ENCODE data around the gene GCDH.

GCDH gene

DNA sequence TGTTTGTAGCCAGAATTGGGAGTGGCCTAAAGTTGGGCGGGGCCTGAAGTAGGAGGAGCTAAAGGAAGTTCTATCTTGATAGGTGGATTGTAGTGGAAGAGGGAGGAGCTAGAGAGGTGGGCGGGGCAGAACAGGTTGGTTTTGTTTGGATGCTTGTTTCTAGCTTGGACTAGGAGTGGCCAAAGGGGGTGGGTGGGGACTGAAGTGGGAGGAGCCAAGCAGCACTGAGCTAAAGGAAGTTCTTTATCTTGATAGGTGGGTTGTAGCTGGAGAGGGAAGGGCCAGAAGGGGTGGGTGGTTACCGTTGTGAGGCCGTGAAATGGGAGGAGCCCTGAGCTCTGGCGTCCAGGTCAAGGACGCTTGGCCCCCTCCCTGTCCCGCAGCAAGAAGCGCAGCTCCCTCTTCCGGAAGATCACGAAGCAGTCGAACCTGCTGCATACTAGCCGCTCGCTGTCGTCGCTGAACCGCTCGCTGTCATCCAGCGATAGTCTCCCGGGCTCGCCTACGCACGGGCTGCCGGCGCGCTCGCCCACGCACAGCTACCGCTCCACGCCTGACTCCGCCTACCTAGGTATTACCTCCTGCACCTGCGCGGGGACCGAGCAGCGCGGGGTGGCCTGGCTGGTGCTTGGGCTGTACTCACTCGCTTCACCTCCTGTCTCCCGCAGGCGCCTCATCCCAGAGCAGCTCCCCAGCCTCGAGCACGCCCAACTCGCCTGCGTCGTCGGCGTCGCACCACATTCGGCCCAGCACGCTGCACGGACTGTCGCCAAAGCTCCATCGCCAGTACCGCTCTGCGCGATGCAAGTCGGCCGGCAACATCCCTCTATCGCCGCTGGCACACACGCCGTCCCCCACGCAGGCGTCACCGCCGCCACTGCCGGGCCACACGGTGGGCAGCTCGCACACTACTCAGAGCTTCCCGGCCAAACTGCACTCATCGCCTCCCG is 17.7 kb upstream of the GCDH start:
- TF ChIP-seq FOXP2 (optimal IDR thresholded peaks at IDR 0.05; ENCODE audit: borderline replicate concordance, extremely low read depth, extremely low read length, insufficient read depth) (no peak), TAF1 (IDR thresholded peaks at IDR 0.05; ENCODE audit: borderline replicate concordance, insufficient read depth, low read length) (no peak), SIN3A (IDR thresholded peaks at IDR 0.05; ENCODE audit: borderline replicate concordance, insufficient read depth, low read length) (no peak), POLR2AphosphoS5 (IDR thresholded peaks at IDR 0.05; ENCODE audit: low read depth, low read length) (no peak)
- TF ChIP-seq, protein P1, sequence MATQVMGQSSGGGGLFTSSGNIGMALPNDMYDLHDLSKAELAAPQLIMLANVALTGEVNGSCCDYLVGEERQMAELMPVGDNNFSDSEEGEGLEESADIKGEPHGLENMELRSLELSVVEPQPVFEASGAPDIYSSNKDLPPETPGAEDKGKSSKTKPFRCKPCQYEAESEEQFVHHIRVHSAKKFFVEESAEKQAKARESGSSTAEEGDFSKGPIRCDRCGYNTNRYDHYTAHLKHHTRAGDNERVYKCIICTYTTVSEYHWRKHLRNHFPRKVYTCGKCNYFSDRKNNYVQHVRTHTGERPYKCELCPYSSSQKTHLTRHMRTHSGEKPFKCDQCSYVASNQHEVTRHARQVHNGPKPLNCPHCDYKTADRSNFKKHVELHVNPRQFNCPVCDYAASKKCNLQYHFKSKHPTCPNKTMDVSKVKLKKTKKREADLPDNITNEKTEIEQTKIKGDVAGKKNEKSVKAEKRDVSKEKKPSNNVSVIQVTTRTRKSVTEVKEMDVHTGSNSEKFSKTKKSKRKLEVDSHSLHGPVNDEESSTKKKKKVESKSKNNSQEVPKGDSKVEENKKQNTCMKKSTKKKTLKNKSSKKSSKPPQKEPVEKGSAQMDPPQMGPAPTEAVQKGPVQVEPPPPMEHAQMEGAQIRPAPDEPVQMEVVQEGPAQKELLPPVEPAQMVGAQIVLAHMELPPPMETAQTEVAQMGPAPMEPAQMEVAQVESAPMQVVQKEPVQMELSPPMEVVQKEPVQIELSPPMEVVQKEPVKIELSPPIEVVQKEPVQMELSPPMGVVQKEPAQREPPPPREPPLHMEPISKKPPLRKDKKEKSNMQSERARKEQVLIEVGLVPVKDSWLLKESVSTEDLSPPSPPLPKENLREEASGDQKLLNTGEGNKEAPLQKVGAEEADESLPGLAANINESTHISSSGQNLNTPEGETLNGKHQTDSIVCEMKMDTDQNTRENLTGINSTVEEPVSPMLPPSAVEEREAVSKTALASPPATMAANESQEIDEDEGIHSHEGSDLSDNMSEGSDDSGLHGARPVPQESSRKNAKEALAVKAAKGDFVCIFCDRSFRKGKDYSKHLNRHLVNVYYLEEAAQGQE (IDR thresholded peaks at IDR 0.05; ENCODE audit: insufficient read depth in 1 of 2, low read depth in 2 of 2, low read length in 2 of 2) = no peak

DNA sequence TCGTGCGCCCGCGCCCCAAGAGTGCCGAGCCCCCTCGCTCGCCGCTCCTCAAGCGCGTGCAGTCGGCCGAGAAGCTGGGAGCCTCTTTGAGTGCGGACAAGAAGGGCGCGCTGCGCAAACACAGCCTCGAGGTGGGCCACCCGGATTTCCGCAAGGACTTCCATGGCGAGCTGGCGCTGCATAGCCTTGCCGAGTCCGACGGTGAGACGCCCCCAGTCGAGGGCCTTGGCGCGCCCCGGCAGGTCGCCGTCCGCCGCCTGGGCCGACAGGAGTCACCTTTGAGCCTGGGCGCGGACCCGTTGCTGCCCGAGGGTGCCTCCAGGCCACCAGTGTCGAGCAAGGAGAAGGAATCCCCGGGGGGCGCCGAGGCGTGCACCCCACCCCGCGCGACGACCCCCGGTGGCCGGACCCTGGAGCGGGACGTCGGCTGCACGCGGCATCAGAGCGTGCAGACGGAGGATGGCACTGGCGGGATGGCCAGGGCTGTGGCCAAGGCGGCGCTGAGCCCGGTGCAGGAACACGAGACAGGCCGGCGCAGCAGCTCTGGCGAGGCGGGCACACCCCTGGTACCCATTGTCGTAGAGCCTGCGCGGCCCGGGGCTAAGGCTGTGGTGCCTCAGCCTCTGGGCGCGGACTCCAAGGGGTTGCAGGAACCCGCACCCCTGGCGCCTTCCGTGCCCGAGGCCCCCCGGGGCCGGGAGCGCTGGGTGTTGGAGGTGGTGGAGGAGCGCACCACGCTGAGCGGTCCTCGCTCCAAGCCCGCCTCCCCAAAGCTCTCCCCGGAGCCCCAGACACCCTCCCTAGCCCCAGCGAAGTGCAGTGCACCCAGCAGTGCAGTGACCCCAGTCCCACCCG is 16.8 kb upstream of the GCDH start:
- no peak for TF ChIP-seq SIN3A (IDR thresholded peaks at IDR 0.05; ENCODE audit: borderline replicate concordance, insufficient read depth, low read length)
- TF ChIP-seq POLR2AphosphoS5 (IDR thresholded peaks at IDR 0.05; ENCODE audit: low read depth, low read length) = no peak
- TF ChIP-seq FOXP2 (optimal IDR thresholded peaks at IDR 0.05; ENCODE audit: borderline replicate concordance, extremely low read depth, extremely low read length, insufficient read depth) = no peak
- TF ChIP-seq TAF1 (IDR thresholded peaks at IDR 0.05; ENCODE audit: borderline replicate concordance, insufficient read depth, low read length) = no peak
- TF ChIP-seq, protein P1 (IDR thresholded peaks at IDR 0.05; ENCODE audit: insufficient read depth in 1 of 2, low read depth in 2 of 2, low read length in 2 of 2) = no peak

DNA sequence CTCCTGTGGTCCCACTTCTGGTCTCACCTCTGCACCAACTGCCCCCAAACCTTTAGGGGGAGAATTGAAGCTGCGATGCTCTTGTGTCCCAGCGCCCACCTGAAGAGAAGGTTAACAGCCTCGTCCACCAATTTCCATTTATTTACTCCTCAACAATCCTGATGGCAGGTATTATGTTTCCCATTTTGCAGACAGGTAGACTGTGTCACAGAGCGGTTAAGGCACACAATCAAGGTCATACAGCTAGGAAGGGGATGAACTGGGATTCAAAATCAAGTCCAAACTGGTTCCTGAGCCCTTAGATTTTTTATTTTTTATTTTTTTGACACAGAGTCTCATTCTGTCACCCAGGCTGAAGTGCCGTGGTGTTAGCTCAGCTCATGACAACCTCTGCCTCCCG is 15.9 kb upstream of the GCDH start:
- TF ChIP-seq SIN3A (IDR thresholded peaks at IDR 0.05; ENCODE audit: borderline replicate concordance, insufficient read depth, low read length) = no peak
- no peak for TF ChIP-seq POLR2AphosphoS5 (IDR thresholded peaks at IDR 0.05; ENCODE audit: low read depth, low read length)
- no peak for TF ChIP-seq FOXP2 (optimal IDR thresholded peaks at IDR 0.05; ENCODE audit: borderline replicate concordance, extremely low read depth, extremely low read length, insufficient read depth)
- no peak for TF ChIP-seq TAF1 (IDR thresholded peaks at IDR 0.05; ENCODE audit: borderline replicate concordance, insufficient read depth, low read length)
- TF ChIP-seq, protein P1 (IDR thresholded peaks at IDR 0.05; ENCODE audit: insufficient read depth in 1 of 2, low read depth in 2 of 2, low read length in 2 of 2) = no peak

DNA sequence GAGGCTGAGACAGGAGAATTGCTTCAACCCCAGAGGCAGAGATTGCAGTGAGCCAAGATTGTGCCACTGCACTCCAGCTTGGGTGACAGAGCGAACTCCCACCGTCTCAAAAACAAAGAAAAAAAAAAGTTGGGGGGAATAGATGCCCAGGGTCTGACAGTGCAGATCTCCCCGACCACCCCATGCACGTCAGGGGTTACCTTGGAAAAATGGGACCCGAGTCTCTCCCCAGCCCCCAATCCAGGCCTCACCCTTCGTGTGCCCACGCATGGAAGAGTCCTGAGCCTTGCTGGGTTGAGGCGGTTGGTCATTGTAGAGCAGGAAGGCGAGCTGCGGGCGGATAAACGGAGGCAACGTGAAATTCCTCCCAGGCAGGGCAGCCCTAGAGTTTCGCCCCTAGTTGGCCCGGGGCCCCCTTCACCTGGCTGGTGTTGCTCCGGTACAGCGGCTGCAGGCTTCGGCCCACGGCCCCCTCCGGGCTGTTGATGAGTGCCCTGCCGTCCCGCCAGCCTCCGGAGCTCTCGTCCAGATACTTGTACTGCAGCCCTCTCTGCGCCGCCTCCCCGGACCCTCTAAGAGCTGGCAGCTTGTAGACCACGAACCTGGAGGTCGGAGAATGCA is 10.3 kb upstream of the GCDH start:
- TF ChIP-seq SIN3A (IDR thresholded peaks at IDR 0.05; ENCODE audit: borderline replicate concordance, insufficient read depth, low read length) = no peak
- TF ChIP-seq POLR2AphosphoS5 (IDR thresholded peaks at IDR 0.05; ENCODE audit: low read depth, low read length) = no peak
- TF ChIP-seq, protein P1 (IDR thresholded peaks at IDR 0.05; ENCODE audit: insufficient read depth in 1 of 2, low read depth in 2 of 2, low read length in 2 of 2) = no peak
- no peak for TF ChIP-seq TAF1 (IDR thresholded peaks at IDR 0.05; ENCODE audit: borderline replicate concordance, insufficient read depth, low read length)
- TF ChIP-seq FOXP2 (optimal IDR thresholded peaks at IDR 0.05; ENCODE audit: borderline replicate concordance, extremely low read depth, extremely low read length, insufficient read depth) = no peak
